K562 (cell line): ENCODE results near the gene CRAMP1. TPM values are rescaled to one million over a fixed set of nuclear protein-coding genes. Genes with fewer than 3 reads are reported as not detected.

ENCODE experiments used
- ATAC-seq: fragments of 200-7000 bp; cut with Tn5 transposase; 3 replicates; pipeline ENCODE4 v1.9.1; 2020; ENCODE audit warnings: moderate library complexity
- BruUV-seq: library from RNA; stranded (reverse); fragments of 400-500 nt; replicated peaks from 2 replicates; lab custom pipeline; 2021; lab: Mats Ljungman, UMichigan
- CTCF ChIA-PET: fragments of 300-600 bp; formaldehyde crosslinking; extraction: SDS; loops from one replicate; lab custom pipeline; 2021; ENCODE audit warnings: low intra/inter-chr PET ratio; lab: Yijun Ruan, JAX
- POLR2A ChIA-PET: fragments of 300-600, 350-650 bp; sonication (Branson Sonifier 250); formaldehyde crosslinking; extraction: SDS; loops from one replicate; lab custom pipeline; 2021; ENCODE audit warnings: antibody characterized with exemption, inconsistent platforms; lab: Yijun Ruan, JAX
- DNase-seq, 4 experiments: peaks; one replicate each; pipeline versions ENCODE4 v3.0.0 to v3.0.0-alpha.2; 2011 to 2018; ENCODE audit warnings: low spot score in 3 of 4, mixed read lengths in 3 of 4; ENCODE audit errors: extremely low read depth in 1 of 4
- FAIRE-seq: peaks from 2 replicates; lab custom pipeline; 2011; peaks lifted over from hg19 to GRCh38; lab: Jason Lieb, UNC
- H2AFZ ChIP-seq: 2 replicates; pipeline ENCODE4 v1.6.0; 2011; ENCODE audit warnings: low read depth, low read length, control low read depth, inconsistent platforms
- H3K27ac ChIP-seq: fragments of 200-600 bp; 3 replicates; pipeline ENCODE4 v1.8.0; 2011; ENCODE audit warnings: low read depth, mild to moderate bottlenecking, control low read depth, inconsistent platforms, low read length, moderate library complexity, mixed read lengths; ENCODE audit errors: extremely low read depth
- H3K27me3 ChIP-seq, 2 experiments: fragments of 300-600 bp in 1 of 2; 2 replicates in 1 of 2; 3 replicates in 1 of 2; pipeline versions ENCODE4 v1.6.0 to v1.8.0; 2011; ENCODE audit warnings: inconsistent platforms in 2 of 2, low read length in 2 of 2, mild to moderate bottlenecking in 1 of 2, mixed read lengths in 1 of 2, moderate library complexity in 1 of 2; ENCODE audit not compliant: control insufficient read depth in 2 of 2, insufficient read depth in 2 of 2
- H3K36me3 ChIP-seq: fragments of 300-600 bp; 3 replicates; pipeline ENCODE4 v1.8.0; 2011; ENCODE audit warnings: mild to moderate bottlenecking, low read length, inconsistent platforms; ENCODE audit not compliant: control insufficient read depth, insufficient read depth
- H3K4me1 ChIP-seq, 2 experiments: fragments of 200-600 bp in 1 of 2; replicated peaks in 1 of 2; 2 replicates in 1 of 2; 3 replicates in 1 of 2; pipeline versions ENCODE4 v1.5.1 to v1.8.0; 2011; ENCODE audit warnings: inconsistent platforms in 2 of 2, low read length in 2 of 2, mild to moderate bottlenecking in 1 of 2, mixed read lengths in 1 of 2, moderate library complexity in 1 of 2; ENCODE audit not compliant: control insufficient read depth in 2 of 2, insufficient read depth in 2 of 2
- H3K4me2 ChIP-seq: 2 replicates; pipeline ENCODE4 v1.6.1; 2011; ENCODE audit warnings: low read length, control low read depth, inconsistent platforms, mixed read lengths; ENCODE audit not compliant: insufficient read depth
- H3K4me3 ChIP-seq: fragments of 200-600 bp; sonication (generic), shearing (Covaris generic); 2 replicates; pipeline ENCODE4 v1.5.1; 2016; ENCODE audit warnings: control low read depth, inconsistent platforms
- H3K79me2 ChIP-seq: fragments of 200-600 bp; 3 replicates; pipeline ENCODE4 v1.8.0; 2011; ENCODE audit warnings: low read length, inconsistent platforms; ENCODE audit not compliant: control insufficient read depth, insufficient read depth
- H3K9ac ChIP-seq, 2 experiments: 2 replicates each; pipeline versions ENCODE4 v1.6.0 to v1.6.1; 2011; ENCODE audit warnings: low read depth in 2 of 2, low read length in 2 of 2, control low read depth in 1 of 2, inconsistent platforms in 1 of 2, mild to moderate bottlenecking in 1 of 2, mixed read lengths in 1 of 2; ENCODE audit not compliant: insufficient read depth in 1 of 2
- H3K9me1 ChIP-seq: one replicate; pipeline ENCODE4 v1.6.0; 2011; ENCODE audit warnings: inconsistent platforms, mild to moderate bottlenecking, low read length, moderate library complexity; ENCODE audit not compliant: control insufficient read depth, insufficient read depth
- H3K9me3 ChIP-seq: replicated peaks from 2 replicates; pipeline ENCODE4 v1.5.1; 2011; ENCODE audit warnings: low read depth, low read length, inconsistent platforms; ENCODE audit not compliant: control insufficient read depth, insufficient read depth
- H4K20me1 ChIP-seq: replicated peaks from 2 replicates; pipeline ENCODE4 v1.6.1; 2011; ENCODE audit warnings: low read length, inconsistent platforms, mixed read lengths; ENCODE audit not compliant: control insufficient read depth, insufficient read depth
- ATF1 ChIP-seq, 2 experiments: fragments of 450-650 bp in 1 of 2; IDR thresholded peaks; 2 replicates each; pipeline ENCODE4 v1.6.1; 2016; ENCODE audit warnings: missing compliant biosample characterization in 1 of 2, missing genetic modification characterization in 1 of 2
- DIDO1 ChIP-seq: fragments of 450-650 bp; IDR thresholded peaks from 2 replicates; pipeline ENCODE4 v1.6.1; 2016; ENCODE audit warnings: low read depth, missing biosample characterization, missing genetic modification characterization
- ELF1 ChIP-seq: fragments of 200-800 bp; sonication (Bioruptor generic); IDR thresholded peaks from 2 replicates; pipeline ENCODE4 v1.6.1; 2016; ENCODE audit warnings: missing genetic modification characterization, missing compliant biosample characterization
- FOXA3 ChIP-seq, 2 experiments: fragments of 450-650 bp in 1 of 2; sonication (generic) in 1 of 2; formaldehyde crosslinking; IDR thresholded peaks in 1 of 2; conservative IDR thresholded peaks in 1 of 2; 2 replicates each; pipeline versions ENCODE4 v1.4.0 to v1.8.0; 2020 to 2022; ENCODE audit warnings: mild to moderate bottlenecking in 2 of 2, missing genetic modification reagents in 1 of 2
- FUS ChIP-seq: fragments of 200-400 bp; formaldehyde crosslinking; optimal IDR thresholded peaks from 2 replicates; pipeline ENCODE3; 2017; ENCODE audit warnings: low read depth, low read length
- HNRNPLL ChIP-seq: fragments of 200-400 bp; formaldehyde crosslinking; IDR thresholded peaks from 2 replicates; pipeline ENCODE4 v1.6.1; 2017; ENCODE audit warnings: low read length, low read depth, mild to moderate bottlenecking; ENCODE audit not compliant: poor library complexity, severe bottlenecking
- RAD21 ChIP-seq, 2 experiments: fragments of 250-450 bp in 1 of 2; fragments of 450-650 bp in 1 of 2; sonication (Bioruptor Pico) in 1 of 2; formaldehyde crosslinking in 1 of 2; IDR thresholded peaks in 1 of 2; conservative IDR thresholded peaks in 1 of 2; 2 replicates each; pipeline versions ENCODE4 v1.4.0 to v1.8.0; 2020 to 2022; ENCODE audit warnings: mild to moderate bottlenecking in 2 of 2, moderate library complexity in 1 of 2
- SMC3 ChIP-seq: conservative IDR thresholded peaks from 2 replicates; pipeline ENCODE4 v1.6.1; 2011; ENCODE audit warnings: low read depth, low read length, improper control_type of control experiment; ENCODE audit not compliant: insufficient read depth
- SP2 ChIP-seq: IDR thresholded peaks from 2 replicates; pipeline ENCODE4 v1.6.1; 2011; ENCODE audit warnings: mild to moderate bottlenecking, low read depth, low read length, moderate library complexity; ENCODE audit not compliant: poor library complexity, severe bottlenecking; ENCODE audit errors: extremely low read depth
- TARDBP ChIP-seq: fragments of 450-650 bp; IDR thresholded peaks from 2 replicates; pipeline ENCODE4 v1.6.1; 2016
- TCF7L2 ChIP-seq: fragments of 150-350 bp; IDR thresholded peaks from 2 replicates; pipeline ENCODE4 v1.6.1; 2016; ENCODE audit warnings: low read depth, mild to moderate bottlenecking, low read length, moderate library complexity
- TCFL5 ChIP-seq: fragments of 250-450 bp; sonication (Bioruptor Pico); conservative IDR thresholded peaks from 2 replicates; pipeline ENCODE4 v1.6.1; 2021; ENCODE audit warnings: mild to moderate bottlenecking, moderate library complexity, matching md5 sums
- TSC22D4 ChIP-seq: fragments of 450-650 bp; IDR thresholded peaks from 2 replicates; pipeline ENCODE4 v1.6.1; 2016; ENCODE audit warnings: missing genetic modification characterization, missing biosample characterization, control low read depth
- ZKSCAN3 ChIP-seq: fragments of 250-450 bp; sonication (Bioruptor Pico); IDR thresholded peaks from 2 replicates; pipeline ENCODE4 v1.4.0; 2020
- ZNF175 ChIP-seq: fragments of 200-800 bp; sonication (Bioruptor generic); IDR thresholded peaks from 2 replicates; pipeline ENCODE4 v1.6.1; 2016; ENCODE audit warnings: low read depth, mild to moderate bottlenecking, missing genetic modification characterization, missing compliant biosample characterization
- ZNF232 ChIP-seq: sonication (generic); formaldehyde crosslinking; IDR thresholded peaks from 2 replicates; pipeline ENCODE4 v1.8.0; 2022; ENCODE audit warnings: mild to moderate bottlenecking, missing genetic modification reagents
- ZNF311 ChIP-seq: fragments of 250-450 bp; sonication (Bioruptor Pico); IDR thresholded peaks from 2 replicates; pipeline ENCODE4 v1.4.0; 2020; ENCODE audit warnings: mild to moderate bottlenecking, moderate library complexity
- WGBS: fragments of 100-300 bp; shearing (Covaris generic); methylation state at CpG from one replicate; pipeline ENCODE4 v1.1.6; 2016; ENCODE audit warnings: low coverage, mixed read lengths; ENCODE audit not compliant: insufficient coverage; ENCODE audit errors: missing lambda C conversion rate; 5-methylcytosine and 5-hydroxymethylcytosine counted together
- in situ Hi-C: fragments of 300-500 bp; cut with MboI; formaldehyde crosslinking; loops from 4 replicates; pipeline ENCODE4 v1.15.0; 2018; ENCODE audit warnings: inconsistent platforms, mixed read lengths
- intact Hi-C: fragments of 100-400 bp; cut with micrococcal nuclease; formaldehyde crosslinking; loops from 2 replicates; pipeline ENCODE4 v1.14.2; 2022
- polyA plus RNA-seq, 8 experiments: library from polyadenylated mRNA; depleted of rRNA in 4 of 8; stranded (reverse) in 5 of 8; unstranded in 3 of 8; fragments of >200 nt; fragmentation: Nextera tagmentation in 2 of 8; fragmentation: Illumina TruSeq in 1 of 8; extraction: Ambion mirVana in 2 of 8; extraction: Trizol in 1 of 8; gene quantifications; 2 replicates each; pipeline versions ENCODE4 v1.2.1 to v1.2.3, GENCODE V29; 2011 to 2014; ENCODE audit warnings: inconsistent platforms in 1 of 8, missing spikeins in 1 of 8
- total RNA-seq, 7 experiments: library from RNA; depleted of rRNA in 6 of 7; stranded (reverse); fragments of >200 nt in 6 of 7; fragmentation: Illumina TruSeq in 2 of 7; extraction: Trizol in 2 of 7; gene quantifications; 2 replicates each; pipeline versions ENCODE4 v1.2.1 to v1.2.3, GENCODE V29; 2011 to 2021; ENCODE audit warnings: low replicate concordance in 1 of 7
- TF ChIP-seq, protein P1 (sequence below): fragments of 250-450 bp; sonication (Bioruptor Pico); IDR thresholded peaks from 2 replicates; pipeline ENCODE4 v1.8.0; 2022; ENCODE audit warnings: moderate library complexity, mild to moderate bottlenecking, inconsistent platforms
- TF ChIP-seq, protein P2 (sequence below): IDR thresholded peaks from 3 replicates; pipeline ENCODE4 v1.6.1; 2011; ENCODE audit warnings: borderline replicate concordance, mild to moderate bottlenecking, moderate library complexity; ENCODE audit not compliant: insufficient read length; ENCODE audit errors: extremely low read depth

Gene CRAMP1
- total and polyA plus RNA-seq, 9 of the 15 experiments (the other 6 are each of a cell fraction or from before 2014, with no cell fraction given), result 0.52 to 20.8 (median 7.5) TPM

DNA sequence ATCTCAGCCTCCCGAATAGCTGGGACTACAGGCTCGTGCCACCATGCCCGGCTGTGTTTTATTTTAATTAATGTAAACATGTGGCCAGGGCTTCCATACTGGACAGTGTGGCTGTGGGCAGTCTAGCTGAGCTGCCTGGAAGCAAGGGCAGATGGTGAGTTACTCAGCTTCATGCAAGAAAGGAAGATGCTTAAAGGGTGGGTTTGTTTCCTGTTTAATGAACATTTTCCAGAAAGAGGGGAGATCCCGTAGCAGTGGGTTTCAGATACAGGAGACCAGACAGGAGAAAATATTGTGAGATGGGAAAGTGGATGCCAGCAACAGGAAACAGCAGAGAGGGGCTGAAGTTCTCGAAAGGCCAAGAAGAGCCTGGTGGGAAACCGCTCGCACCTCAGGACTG, 101.2 kb downstream of the CRAMP1 start:
- peaks cover 10 to 26% of the 10 kb centered on the region in 2 experiments; a peak in 4 of 5 replicates for H3K4me1 ChIP-seq

More for the DNA sequence above, 101.2 kb downstream of the CRAMP1 start:
- FAIRE-seq (no peak), ATAC-seq (no peak), DNase-seq (no peak)
- intact Hi-C loops, result no loop called here
- Histone ChIP-seq H3K9me1 (peaks cover 4% of the 10 kb centered on the region), H3K4me3 (no peak overlapping the region), H3K9me3 (no peaks in the 10 kb centered on the region), H3K36me3 (peaks cover 10% of the 10 kb centered on the region; the same call in 2 of the 3 replicates), H2AFZ (no peak overlapping the region), H3K27me3 (no peaks in the 10 kb centered on the region), H3K79me2 (peaks cover 65% of the 10 kb centered on the region), H4K20me1 (peaks cover 21% of the 10 kb centered on the region), H3K27ac (no peak overlapping the region), H3K9ac (no peak overlapping the region), H3K4me2 (no peak overlapping the region)
- ChIA-PET POLR2A (interaction anchor here (1.1 kb wide), 1 partner anchor 10 kb away, joined by 4 read pairs; no protein-coding TSS in a partner anchor), CTCF (no interaction called here)
- no peak for TF ChIP-seq TARDBP
- TF ChIP-seq RAD21 (CRISPR knock-in tag; conservative IDR thresholded peaks at IDR 0.05 in 1 of 2, IDR thresholded peaks at IDR 0.05 in 1 of 2), result no peak
- no peak for TF ChIP-seq ELF1 (tag)
- no peak for TF ChIP-seq FOXA3 (CRISPR knock-in tag; conservative IDR thresholded peaks at IDR 0.05 in 1 of 2, IDR thresholded peaks at IDR 0.05 in 1 of 2)
- TF ChIP-seq, protein P1, sequence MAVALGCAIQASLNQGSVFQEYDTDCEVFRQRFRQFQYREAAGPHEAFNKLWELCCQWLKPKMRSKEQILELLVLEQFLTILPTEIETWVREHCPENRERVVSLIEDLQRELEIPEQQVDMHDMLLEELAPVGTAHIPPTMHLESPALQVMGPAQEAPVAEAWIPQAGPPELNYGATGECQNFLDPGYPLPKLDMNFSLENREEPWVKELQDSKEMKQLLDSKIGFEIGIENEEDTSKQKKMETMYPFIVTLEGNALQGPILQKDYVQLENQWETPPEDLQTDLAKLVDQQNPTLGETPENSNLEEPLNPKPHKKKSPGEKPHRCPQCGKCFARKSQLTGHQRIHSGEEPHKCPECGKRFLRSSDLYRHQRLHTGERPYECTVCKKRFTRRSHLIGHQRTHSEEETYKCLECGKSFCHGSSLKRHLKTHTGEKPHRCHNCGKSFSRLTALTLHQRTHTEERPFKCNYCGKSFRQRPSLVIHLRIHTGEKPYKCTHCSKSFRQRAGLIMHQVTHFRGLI (CRISPR knock-in tag), result no peak
- TF ChIP-seq, protein P2, sequence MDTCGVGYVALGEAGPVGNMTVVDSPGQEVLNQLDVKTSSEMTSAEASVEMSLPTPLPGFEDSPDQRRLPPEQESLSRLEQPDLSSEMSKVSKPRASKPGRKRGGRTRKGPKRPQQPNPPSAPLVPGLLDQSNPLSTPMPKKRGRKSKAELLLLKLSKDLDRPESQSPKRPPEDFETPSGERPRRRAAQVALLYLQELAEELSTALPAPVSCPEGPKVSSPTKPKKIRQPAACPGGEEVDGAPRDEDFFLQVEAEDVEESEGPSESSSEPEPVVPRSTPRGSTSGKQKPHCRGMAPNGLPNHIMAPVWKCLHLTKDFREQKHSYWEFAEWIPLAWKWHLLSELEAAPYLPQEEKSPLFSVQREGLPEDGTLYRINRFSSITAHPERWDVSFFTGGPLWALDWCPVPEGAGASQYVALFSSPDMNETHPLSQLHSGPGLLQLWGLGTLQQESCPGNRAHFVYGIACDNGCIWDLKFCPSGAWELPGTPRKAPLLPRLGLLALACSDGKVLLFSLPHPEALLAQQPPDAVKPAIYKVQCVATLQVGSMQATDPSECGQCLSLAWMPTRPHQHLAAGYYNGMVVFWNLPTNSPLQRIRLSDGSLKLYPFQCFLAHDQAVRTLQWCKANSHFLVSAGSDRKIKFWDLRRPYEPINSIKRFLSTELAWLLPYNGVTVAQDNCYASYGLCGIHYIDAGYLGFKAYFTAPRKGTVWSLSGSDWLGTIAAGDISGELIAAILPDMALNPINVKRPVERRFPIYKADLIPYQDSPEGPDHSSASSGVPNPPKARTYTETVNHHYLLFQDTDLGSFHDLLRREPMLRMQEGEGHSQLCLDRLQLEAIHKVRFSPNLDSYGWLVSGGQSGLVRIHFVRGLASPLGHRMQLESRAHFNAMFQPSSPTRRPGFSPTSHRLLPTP, result no peak
- no peak for TF ChIP-seq ZNF311 (CRISPR knock-in tag)
- TF ChIP-seq FUS, result no peak
- no peak for TF ChIP-seq ZKSCAN3 (CRISPR knock-in tag)
- no peak for TF ChIP-seq HNRNPLL
- TF ChIP-seq SP2, result no peak
- TF ChIP-seq ATF1 (CRISPR knock-in tag; IDR thresholded peaks at IDR 0.05), result no peak
- TF ChIP-seq ATF1 (tag; IDR thresholded peaks at IDR 0.05), result no peak
- no peak for TF ChIP-seq TSC22D4 (tag)
- no peak for TF ChIP-seq ZNF175 (CRISPR knock-in tag)
- no peak for TF ChIP-seq TCFL5 (CRISPR knock-in tag)
- no peak for TF ChIP-seq DIDO1 (tag)
- TF ChIP-seq ZNF232 (CRISPR knock-in tag), result no peak
- no peak for TF ChIP-seq SMC3
- no peak for TF ChIP-seq TCF7L2
- BruUV-seq, result no TSS peak
- 86% methylated on average over 7 of the region's 7 CpGs for WGBS
- in situ Hi-C loops, result loop anchor here (5.0 kb wide), 1 partner anchor 49 kb away; no protein-coding TSS in a partner anchor
